HG02798 (cell line): Measurements from ENCODE around the gene IFNA14.
"Not testable (repeated sequence)": the region's sequence is repeated elsewhere in the genome, so short reads cannot be mapped to it uniquely, and the experiment has no call there.

Experiments
- ATAC-seq: cut with Tn5 transposase; IDR thresholded peaks from one replicate; pipeline ENCODE4 v1.9.1; 2021; ENCODE audit warnings: mild to moderate bottlenecking; ENCODE audit not compliant: unreplicated experiment, poor library complexity

Gene IFNA14

GRCh38 chr9:21228122-21228521 lies 11.7 kb downstream of the IFNA14 start, which contains the start of gene IFNA17:
IFNA17 (minus strand) TSS chr9:21228222; CDS start chr9:21228173, 49 bp downstream.
- ATAC-seq: no peak

- not testable (repeated sequence) for ATAC-seq
Observed at GRCh38 chr9:21217211-21217610, 22.6 kb downstream of the IFNA14 start, which contains the start of gene IFNA16. IFNA16 (minus strand) TSS chr9:21217311; CDS start chr9:21217305, 6 bp downstream.

- ATAC-seq: peak; percentile 83
Observed at GRCh38 chr9:21213411-21214326, 26.1 kb downstream of the IFNA14 start.

GRCh38 chr9:21212160-21212559 lies 27.6 kb downstream of the IFNA14 start:
- not testable (repeated sequence) for ATAC-seq

GRCh38 chr9:21210782-21211181 lies 29.0 kb downstream of the IFNA14 start:
- not testable (repeated sequence) for ATAC-seq

- ATAC-seq: no peak
Observed at GRCh38 chr9:21210311-21210710, 29.5 kb downstream of the IFNA14 start.

GRCh38 chr9:21207043-21207442 lies 32.8 kb downstream of the IFNA14 start, which contains the start of gene IFNA10:
IFNA10 (minus strand) TSS chr9:21207143; CDS start chr9:21207097, 46 bp downstream.
- ATAC-seq: not testable (repeated sequence)

- no peak for ATAC-seq
Observed at GRCh38 chr9:21205204-21205603, 34.6 kb downstream of the IFNA14 start.

- not testable (repeated sequence) for ATAC-seq
Observed at GRCh38 chr9:21202105-21202504, 37.7 kb downstream of the IFNA14 start, which contains the start of gene IFNA7. IFNA7 (minus strand) TSS chr9:21202205; CDS start chr9:21202165, 40 bp downstream.

GRCh38 chr9:21194867-21195776 lies 44.7 kb downstream of the IFNA14 start:
- peak; percentile 92 for ATAC-seq
